ENCODE results near the gene HOXC4.
"Not testable (repeated sequence)": the region's sequence is repeated elsewhere in the genome, so short reads cannot be mapped to it uniquely, and the experiment has no call there.

- TF ChIP-seq CTCF, POLR2AphosphoS5, POLR2A (IDR thresholded peaks at IDR 0.05): not testable (repeated sequence)
Observed at GRCh38 chr12:54081053-54081514, 27.4 kb downstream of the HOXC4 start.
